Measurements from ENCODE around the gene TOLLIP.

TOLLIP gene

GRCh38 chr11:1298695-1299492 lies 10.5 kb downstream of the TOLLIP start:
- no peak for DNase-seq (ENCODE audit: low read depth in 2 of 2)

GRCh38 chr11:1297576-1298473 lies 11.6 kb downstream of the TOLLIP start:
- DNase-seq (ENCODE audit: low read depth in 2 of 2) = no peak

- DNase-seq (ENCODE audit: low read depth in 2 of 2) = no peak
Measured at GRCh38 chr11:1297011-1297575, 12.3 kb downstream of the TOLLIP start.

- DNase-seq (ENCODE audit: low read depth in 2 of 2) = no peak
Measured at GRCh38 chr11:1296287-1296686, 13.1 kb downstream of the TOLLIP start.

GRCh38 chr11:1295591-1295990 lies 13.8 kb downstream of the TOLLIP start:
- DNase-seq (ENCODE audit: low read depth in 2 of 2) = no peak

GRCh38 chr11:1295086-1295485 lies 14.3 kb downstream of the TOLLIP start:
- DNase-seq (ENCODE audit: low read depth in 2 of 2) = no peak

GRCh38 chr11:1293619-1294015 lies 15.8 kb downstream of the TOLLIP start:
- no peak for DNase-seq (ENCODE audit: low read depth in 2 of 2)

- DNase-seq (ENCODE audit: low read depth in 2 of 2) = no peak
Measured at GRCh38 chr11:1292644-1293618, 16.5 kb downstream of the TOLLIP start.

GRCh38 chr11:1292018-1292643 lies 17.3 kb downstream of the TOLLIP start:
- no peak for DNase-seq (ENCODE audit: low read depth in 2 of 2)

GRCh38 chr11:1291295-1292017 lies 18.0 kb downstream of the TOLLIP start:
- DNase-seq (ENCODE audit: low read depth in 2 of 2) = no peak

- DNase-seq (ENCODE audit: low read depth in 2 of 2) = no peak
Measured at GRCh38 chr11:1290052-1291040, 19.1 kb downstream of the TOLLIP start.

- no peak for DNase-seq (ENCODE audit: low read depth in 2 of 2)
Measured at GRCh38 chr11:1289211-1289935, 20.1 kb downstream of the TOLLIP start.

GRCh38 chr11:1288426-1289151 lies 20.8 kb downstream of the TOLLIP start:
- no peak for DNase-seq (ENCODE audit: low read depth in 2 of 2)

- no peak for DNase-seq (ENCODE audit: low read depth in 2 of 2)
Measured at GRCh38 chr11:1287928-1288327, 21.5 kb downstream of the TOLLIP start.

- no peak for DNase-seq (ENCODE audit: low read depth in 2 of 2)
Measured at GRCh38 chr11:1285876-1286275, 23.6 kb downstream of the TOLLIP start.

- no peak for DNase-seq (ENCODE audit: low read depth in 2 of 2)
Measured at GRCh38 chr11:1285316-1285744, 24.1 kb downstream of the TOLLIP start.

GRCh38 chr11:1283906-1284305 lies 25.5 kb downstream of the TOLLIP start:
- DNase-seq (ENCODE audit: low read depth in 2 of 2) = no peak
